GM18861 (cell line): Measurements from ENCODE around the gene ASB6.

Experiments
- ATAC-seq: cut with Tn5 transposase; IDR thresholded peaks from one replicate; pipeline ENCODE4 v1.9.1; 2021; ENCODE audit not compliant: unreplicated experiment

The ASB6 gene

DNA sequence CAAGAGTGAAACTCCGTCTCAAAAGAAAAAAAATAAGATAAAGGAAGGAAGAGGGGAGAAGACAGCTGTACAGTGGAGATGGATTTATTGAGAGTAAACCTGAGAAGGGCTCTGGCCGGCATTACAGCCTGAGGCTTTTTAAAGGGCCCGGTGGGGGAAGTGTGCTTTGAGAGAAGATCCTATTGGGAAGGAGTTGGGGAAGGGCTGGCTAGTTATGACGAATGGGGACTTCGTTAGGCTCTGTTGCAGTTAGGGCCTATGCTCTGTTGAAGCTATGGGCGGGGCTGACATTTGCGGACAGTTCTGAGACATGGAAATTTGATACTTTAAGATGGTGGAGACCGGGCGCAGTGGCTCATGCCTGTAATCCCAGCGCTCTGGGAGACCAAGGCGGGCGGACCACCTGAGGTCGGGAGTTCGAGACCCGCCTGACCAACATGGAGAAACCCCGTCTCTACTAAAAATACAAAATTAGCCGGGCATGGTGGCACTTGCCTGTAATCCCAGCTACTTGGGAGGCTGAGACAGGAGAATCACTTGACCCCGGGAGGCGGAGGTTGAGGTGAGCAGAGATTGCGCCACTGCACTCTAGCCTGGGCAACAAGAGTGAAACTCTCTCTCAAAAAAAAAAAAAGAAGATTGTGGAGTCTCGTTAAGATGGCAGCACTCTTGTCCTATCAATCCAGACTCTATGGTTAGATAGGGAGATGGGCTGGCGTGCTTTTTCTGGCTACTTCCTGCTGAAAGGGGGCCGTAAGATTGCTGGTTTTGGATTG is 54.3 kb downstream of the ASB6 start:
- ATAC-seq, result no peak

DNA sequence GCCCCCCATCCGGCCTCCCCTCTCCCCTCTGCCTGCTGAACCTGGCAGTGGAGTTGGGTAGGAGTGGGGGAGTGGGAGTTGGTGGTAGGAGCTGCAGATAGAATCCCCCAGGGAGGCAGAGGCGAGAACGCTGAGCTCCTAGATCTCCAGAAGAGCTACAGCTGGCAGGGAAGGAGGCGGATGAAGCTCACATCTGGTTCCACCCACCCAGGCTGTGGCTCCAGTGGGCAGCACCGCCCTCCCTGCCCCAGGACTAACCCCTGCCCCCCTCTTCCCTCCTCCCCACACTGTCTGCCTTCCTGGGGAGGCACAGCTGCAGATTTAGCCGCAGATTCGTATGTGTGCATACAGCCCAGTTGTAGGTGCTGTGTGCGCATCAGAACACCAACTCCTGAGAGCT is 55.3 kb downstream of the ASB6 start:
- no peak for ATAC-seq

DNA sequence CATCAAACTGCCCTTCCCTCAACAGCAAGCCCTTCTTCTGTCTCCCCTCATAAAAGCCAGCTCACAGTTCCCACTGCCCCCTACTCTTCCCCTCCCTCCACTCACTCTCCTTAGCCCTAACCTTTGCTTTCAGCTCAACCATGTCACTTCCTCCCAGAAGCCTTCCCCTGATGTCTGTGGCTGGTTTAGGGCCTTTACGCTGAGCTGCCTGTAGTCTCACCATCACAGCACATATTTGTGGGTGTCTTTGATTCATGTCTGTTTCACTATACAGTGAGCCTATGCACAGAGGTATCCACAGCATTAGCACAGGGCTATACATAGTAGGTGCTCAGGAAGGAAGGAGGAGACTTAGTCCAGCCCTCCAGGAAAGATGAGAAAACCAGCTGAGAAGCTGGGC is 55.7 kb downstream of the ASB6 start:
- ATAC-seq, result no peak

DNA sequence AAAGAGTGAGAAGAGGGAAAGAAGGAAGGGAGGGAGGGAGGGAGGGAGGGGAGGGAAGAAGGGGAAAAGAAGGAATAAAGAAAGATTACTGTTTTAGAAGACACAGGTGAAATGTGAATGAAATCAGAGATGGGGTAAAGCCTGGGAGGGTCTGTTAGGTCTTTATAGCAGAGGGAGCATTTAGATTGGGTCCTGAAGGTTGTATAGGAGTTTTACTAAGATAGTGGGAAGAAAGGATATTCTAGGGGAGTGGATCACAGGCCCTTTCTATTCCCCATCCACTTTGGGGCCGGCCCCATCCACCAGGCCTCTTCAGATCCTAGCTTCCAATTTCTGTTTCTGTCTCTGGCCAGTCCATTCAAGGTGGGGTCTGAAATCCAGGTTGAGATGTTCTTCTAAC is 56.6 kb downstream of the ASB6 start:
- no peak for ATAC-seq
